Activated B cell treated with CpG ODN at 0.5 μM for 24 hours (primary cell): Measurements from ENCODE around the gene MAPKAPK2. TPM values are rescaled to one million over a fixed set of nuclear protein-coding genes. Genes with fewer than 3 reads are reported as not detected.

Source experiments
- ATAC-seq: fragments of 200-7000 bp; cut with Tn5 transposase; one replicate; pipeline ENCODE4 v1.10.0; 2021; ENCODE audit warnings: low read depth, mild to moderate bottlenecking, moderate library complexity
- CTCF ChIA-PET: fragments of 350-600 bp; sonication (Branson Sonifier 250); formaldehyde crosslinking; loops from one replicate; lab custom pipeline; 2021; ENCODE audit warnings: antibody characterized with exemption; lab: Charles Lee
- POLR2A ChIA-PET: fragments of 350-600 bp; sonication (Branson Sonifier 250); formaldehyde crosslinking; loops from one replicate; lab custom pipeline; 2021; ENCODE audit warnings: antibody characterized with exemption; lab: Charles Lee
- DNase-seq: peaks from one replicate; pipeline ENCODE4 v3.0.0; 2022
- H3K27ac Mint-ChIP-seq: one replicate; pipeline ENCODE4 v1.8.0; 2020; ENCODE audit warnings: mixed read lengths
- H3K27me3 Mint-ChIP-seq: one replicate; pipeline ENCODE4 v1.8.0; 2021; ENCODE audit warnings: mixed read lengths
- H3K36me3 Mint-ChIP-seq: one replicate; pipeline ENCODE4 v1.8.0; 2021; ENCODE audit warnings: low read depth, mixed read lengths
- H3K4me1 Mint-ChIP-seq: one replicate; pipeline ENCODE4 v1.8.0; 2021; ENCODE audit warnings: mixed read lengths
- H3K4me3 Mint-ChIP-seq: one replicate; pipeline ENCODE4 v1.8.0; 2020; ENCODE audit warnings: mild to moderate bottlenecking, mixed read lengths
- H3K9me3 Mint-ChIP-seq: one replicate; pipeline ENCODE4 v1.8.0; 2020; ENCODE audit warnings: mixed read lengths
- CTCF ChIP-seq: fragments of 200-600 bp; IDR thresholded peaks from one replicate; pipeline ENCODE4 v1.8.0; 2022; ENCODE audit warnings: antibody characterized with exemption, mild to moderate bottlenecking
- intact Hi-C: fragments of 100-400 bp; cut with micrococcal nuclease; formaldehyde crosslinking; loops from one replicate; pipeline ENCODE4 v1.15.1; 2024
- total RNA-seq: library from RNA; stranded (reverse); gene quantifications from 2 replicates; pipeline ENCODE4 v1.2.3, GENCODE V29; 2022

Gene MAPKAPK2
- total RNA-seq, 1 donor from 2014 or later: 72.1 TPM

GRCh38 chr1:206735553-206736031, 50.9 kb downstream of the MAPKAPK2 start:
- intact Hi-C loops: loop anchor here (2.0 kb wide), 1 partner anchor 121 kb away; no protein-coding TSS in a partner anchor
- Mint-ChIP-seq H3K4me1 (peaks cover 51% of the 10 kb centered on the region), H3K27me3 (no peaks in the 10 kb centered on the region), H3K4me3 (no peak overlapping the region), H3K36me3 (peaks cover 48% of the 10 kb centered on the region), H3K9me3 (no peaks in the 10 kb centered on the region), H3K27ac (no peak overlapping the region)
- ChIA-PET POLR2A (interaction anchor here (0.9 to 2.6 kb wide), 8 partner anchors 34 to 247 kb away, joined by 3 to 18 read pairs (median 6); partner anchors contain the start of gene IL19), CTCF (interaction anchor here (1.0 to 7.6 kb wide), 22 partner anchors 33 to 246 kb away, joined by 3 to 252 read pairs (median 9); partner anchors contain the start of genes DYRK3 and IL19)
- ATAC-seq: no peak
- TF ChIP-seq CTCF: no peak
- no peak for DNase-seq

- ATAC-seq: no peak
Observed at GRCh38 chr1:206736878-206737728, 52.4 kb downstream of the MAPKAPK2 start.

GRCh38 chr1:206737729-206738201, 53.1 kb downstream of the MAPKAPK2 start:
- peak overlapping the region; percentile 83 for H3K27ac Mint-ChIP-seq
- H3K36me3 Mint-ChIP-seq: peaks cover 28% of the 10 kb centered on the region
- intact Hi-C loops: no loop called here
- no peaks in the 10 kb centered on the region for H3K9me3 Mint-ChIP-seq
- no peak for TF ChIP-seq CTCF
- H3K27me3 Mint-ChIP-seq: no peaks in the 10 kb centered on the region
- ChIA-PET CTCF (interaction anchor here (1.0 to 7.6 kb wide), 5 partner anchors 11 to 176 kb away, joined by 3 to 252 read pairs (median 4); partner anchors contain the start of gene IL20), POLR2A (interaction anchor here (1.0 to 1.1 kb wide), 2 partner anchors 32 to 65 kb away, joined by 3 to 4 read pairs; no protein-coding TSS in a partner anchor)
- DNase-seq (no peak), ATAC-seq (no peak)
- no peak overlapping the region for H3K4me3 Mint-ChIP-seq
- H3K4me1 Mint-ChIP-seq: peaks cover 73% of the 10 kb centered on the region

More at GRCh38 chr1:206736878-206737728, 52.4 kb downstream of the MAPKAPK2 start:
- H3K27me3 Mint-ChIP-seq: no peaks in the 10 kb centered on the region
- no peak for DNase-seq
- no peak overlapping the region for H3K4me3 Mint-ChIP-seq
- H3K9me3 Mint-ChIP-seq: no peaks in the 10 kb centered on the region
- peak overlapping the region; percentile 83 for H3K27ac Mint-ChIP-seq
- peaks cover 67% of the 10 kb centered on the region for H3K4me1 Mint-ChIP-seq
- no peak for TF ChIP-seq CTCF
- peaks cover 35% of the 10 kb centered on the region for H3K36me3 Mint-ChIP-seq
- ChIA-PET CTCF (interaction anchor here (0.7 to 7.6 kb wide), 11 partner anchors 10 to 195 kb away, joined by 3 to 252 read pairs (median 4); partner anchors contain the start of genes IL19 and IL20), POLR2A (interaction anchor here (0.6 to 2.6 kb wide), 4 partner anchors 49 to 184 kb away, joined by 3 to 18 read pairs (median 6); no protein-coding TSS in a partner anchor)
- intact Hi-C loops: no loop called here

GRCh38 chr1:206738370-206739366, 54.0 kb downstream of the MAPKAPK2 start:
- Mint-ChIP-seq H3K36me3 (peaks cover 20% of the 10 kb centered on the region), H3K9me3 (no peaks in the 10 kb centered on the region), H3K27ac (peak overlapping the region; percentile 83), H3K27me3 (no peaks in the 10 kb centered on the region), H3K4me1 (peaks cover 81% of the 10 kb centered on the region), H3K4me3 (peak overlapping the region; percentile 58)
- no peak for DNase-seq
- no peak for ATAC-seq
- POLR2A ChIA-PET: interaction anchor here (0.9 to 2.0 kb wide), 13 partner anchors 28 to 192 kb away, joined by 3 to 18 read pairs (median 4); partner anchors contain the start of genes EIF2D and FCMR
- no peak for TF ChIP-seq CTCF
- intact Hi-C loops: loop anchor here (1.0 kb wide), 5 partner anchors 28 to 70 kb away; no protein-coding TSS in a partner anchor
- CTCF ChIA-PET: interaction anchor here (1.0 to 7.6 kb wide), 11 partner anchors 12 to 193 kb away, joined by 3 to 252 read pairs (median 4); partner anchors contain the start of gene IL20
